SK-N-SH (cell line): ENCODE results near the gene NAPA. TPM values are rescaled to one million over a fixed set of nuclear protein-coding genes. Genes with fewer than 3 reads are reported as not detected.
A peak's percentile ranks its signal among the peaks of the same experiment; 100 is the strongest.

Source experiments
- GABPA ChIP-seq: IDR thresholded peaks from 2 replicates; pipeline ENCODE4 v1.4.0; 2012; ENCODE audit warnings: low read depth, mild to moderate bottlenecking
- JUND ChIP-seq: IDR thresholded peaks from 2 replicates; pipeline ENCODE4 v1.4.0; 2012
- MAX ChIP-seq: IDR thresholded peaks from 2 replicates; pipeline ENCODE4 v1.4.0; 2012; ENCODE audit warnings: low read depth
- MXI1 ChIP-seq: IDR thresholded peaks from 2 replicates; pipeline ENCODE4 v1.6.1; 2012; ENCODE audit warnings: mild to moderate bottlenecking, low read depth, low read length, improper control_type of control experiment
- NRF1 ChIP-seq: IDR thresholded peaks from 2 replicates; pipeline ENCODE4 v1.6.1; 2012; ENCODE audit warnings: low read depth, mild to moderate bottlenecking, low read length
- REST ChIP-seq: IDR thresholded peaks from 2 replicates; pipeline ENCODE4 v1.6.1; 2012; ENCODE audit warnings: mild to moderate bottlenecking, low read depth, low read length, moderate library complexity
- RFX5 ChIP-seq: IDR thresholded peaks from 2 replicates; pipeline ENCODE4 v1.6.1; 2012; ENCODE audit warnings: mild to moderate bottlenecking, improper control_type of control experiment, low read length
- SIN3A ChIP-seq: IDR thresholded peaks from 2 replicates; pipeline ENCODE4 v1.6.1; 2012; ENCODE audit warnings: low read depth, mild to moderate bottlenecking, low read length, moderate library complexity, borderline replicate concordance
- SMC3 ChIP-seq: IDR thresholded peaks from 2 replicates; pipeline ENCODE4 v1.6.1; 2012; ENCODE audit warnings: low read depth, low read length, improper control_type of control experiment
- TCF12 ChIP-seq: IDR thresholded peaks from 2 replicates; pipeline ENCODE4 v1.4.0; 2012
- TEAD4 ChIP-seq: IDR thresholded peaks from 2 replicates; pipeline ENCODE4 v1.4.0; 2012; ENCODE audit warnings: mild to moderate bottlenecking, borderline replicate concordance; ENCODE audit not compliant: insufficient read depth
- USF2 ChIP-seq: fragments of 150-350 bp; IDR thresholded peaks from 2 replicates; pipeline ENCODE4 v1.6.1; 2017; ENCODE audit warnings: antibody characterized with exemption, low read length, low read depth, borderline replicate concordance
- ZBTB33 ChIP-seq: IDR thresholded peaks from 2 replicates; pipeline ENCODE4 v1.4.0; 2012; ENCODE audit warnings: low read depth, borderline replicate concordance
- polyA plus RNA-seq, 3 experiments: library from polyadenylated mRNA; depleted of rRNA; stranded (reverse); fragments of >200 nt; gene quantifications; 2 replicates each; pipeline ENCODE4 v1.2.3, GENCODE V29; 2012

The NAPA gene
- polyA plus RNA-seq, 1 of the 3 experiments (the other 2 are of a cell fraction), result 84.1 TPM

GRCh38 chr19:47483800-47484690 lies 30.8 kb downstream of the NAPA start, which contains the start of gene KPTN (continued):
- TF ChIP-seq SIN3A (peak; percentile 62; the same call in 1 of the 2 replicates), MXI1 (peak; percentile 41; the same call in 1 of the 2 replicates), NRF1 (0 out of 2 replicates have a peak, but pooled peaks have one; percentile 16), REST (peak; percentile 67), GABPA (peak; percentile 39), TEAD4 (0 out of 2 replicates have a peak, but pooled peaks have one; percentile 22), USF2 (no peak), JUND (no peak), RFX5 (0 out of 2 replicates have a peak, but pooled peaks have one; percentile 24), TCF12 (no peak), MAX (no peak), ZBTB33 (0 out of 2 replicates have a peak, but pooled peaks have one; percentile 28), SMC3 (peak; percentile 61)
